Measurements from ENCODE around the gene NPC1L1. TPM values are rescaled to one million over a fixed set of nuclear protein-coding genes. Genes with fewer than 3 reads are reported as not detected.

NPC1L1 gene
- total RNA-seq, 1 experiment from 2014 or later: 0.15 TPM

DNA sequence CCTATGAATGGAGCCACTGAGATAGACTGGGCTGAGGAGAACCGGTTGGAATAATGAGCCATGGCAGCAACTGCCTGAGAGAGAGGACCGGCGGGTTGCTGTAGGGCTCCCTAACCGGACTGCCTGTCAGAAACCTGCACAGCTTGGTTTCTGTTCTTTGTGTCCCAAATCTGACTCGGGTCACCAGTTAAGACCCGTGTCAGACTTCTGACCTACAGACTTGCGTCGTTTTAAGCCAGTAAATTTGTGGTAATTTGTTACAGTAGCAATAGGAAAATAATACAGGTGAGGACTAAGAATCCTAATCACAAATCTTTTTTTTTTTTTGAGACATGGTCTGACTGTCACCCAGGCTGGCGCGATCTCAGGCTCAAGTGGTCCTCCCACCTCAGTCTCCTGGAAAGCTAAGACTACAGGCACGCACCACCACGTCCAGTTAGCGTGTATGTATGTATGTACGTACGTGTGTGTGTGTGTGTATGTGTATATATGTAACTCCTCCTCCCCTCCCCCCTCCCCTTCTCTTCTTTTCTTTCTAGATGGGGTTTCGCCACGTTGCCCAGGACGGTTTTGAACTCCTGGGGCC is 33.2 kb upstream of the NPC1L1 start:
- ChIA-PET POLR2A (interaction anchor here (0.8 to 1.7 kb wide), 3 partner anchors 8 to 307 kb away, joined by 3 to 14 read pairs (median 3); partner anchors contain the start of gene TMED4), CTCF (interaction anchor here (0.6 to 1.0 kb wide), 4 partner anchors 8 to 274 kb away, joined by 3 to 15 read pairs (median 4); partner anchors contain the start of gene H2AZ2), RAD21 (ENCODE audit: low non-redundant PET in 1 of 2, low total read pairs in 2 of 2, uncharacterized antibody in 2 of 2, unreplicated experiment in 2 of 2) (interaction anchor here (0.5 to 0.6 kb wide), 2 partner anchors 13 to 66 kb away, joined by 3 to 4 read pairs; no protein-coding TSS in a partner anchor)
- Histone ChIP-seq H3K9me3 (ENCODE audit: control insufficient read depth in 1 of 2, insufficient read depth in 1 of 2, low read depth in 1 of 2, low read length in 2 of 2) (no peaks in the 10 kb centered on the region), H3K9me2 (ENCODE audit: insufficient read depth) (no peaks in the 10 kb centered on the region), H3K27ac (ENCODE audit: low read depth, low read length) (peak overlapping the region; percentile 81), H3K9ac (ENCODE audit: low read length) (peak overlapping the region; percentile 86), H3K27me3 (ENCODE audit: insufficient read depth, low read length) (no peaks in the 10 kb centered on the region), H3K4me1 (ENCODE audit: control insufficient read depth in 1 of 2, insufficient read depth in 2 of 2, low read length in 2 of 2) (peaks cover 11 to 20% of the 10 kb centered on the region in 2 experiments; a peak in 3 of 4 replicates), H2AFZ (ENCODE audit: low read depth, low read length, poor library complexity, severe bottlenecking) (no peak overlapping the region), H3K4me2 (ENCODE audit: low read length) (peak overlapping the region; percentile 84), H3K36me3 (ENCODE audit: control insufficient read depth in 1 of 2, insufficient read depth in 2 of 2, low read length in 2 of 2) (peaks cover 42 to 48% of the 10 kb centered on the region in 2 experiments), H4K20me1 (ENCODE audit: insufficient read depth) (no peaks in the 10 kb centered on the region; the same call in 1 of the 2 replicates), H3K79me2 (ENCODE audit: insufficient read depth, low read length) (peaks cover 79% of the 10 kb centered on the region), H3K4me3 (replicated peaks in 1 of 2; ENCODE audit: low read depth in 1 of 2, low read length in 2 of 2) (peak overlapping the region; percentile 83 to 88)
- DNase-seq (ENCODE audit: low read depth, low spot score): no peak
- intact Hi-C loops (cut with micrococcal nuclease): no loop called here
- TSS peak; percentile 77 for BruUV-seq (replicated peaks)
- TF ChIP-seq JUND (IDR thresholded peaks at IDR 0.05) (no peak), TCF7L2 (IDR thresholded peaks at IDR 0.05; ENCODE audit: borderline replicate concordance, extremely low read depth, insufficient read depth, insufficient read length) (no peak)
- TF ChIP-seq, protein P1, sequence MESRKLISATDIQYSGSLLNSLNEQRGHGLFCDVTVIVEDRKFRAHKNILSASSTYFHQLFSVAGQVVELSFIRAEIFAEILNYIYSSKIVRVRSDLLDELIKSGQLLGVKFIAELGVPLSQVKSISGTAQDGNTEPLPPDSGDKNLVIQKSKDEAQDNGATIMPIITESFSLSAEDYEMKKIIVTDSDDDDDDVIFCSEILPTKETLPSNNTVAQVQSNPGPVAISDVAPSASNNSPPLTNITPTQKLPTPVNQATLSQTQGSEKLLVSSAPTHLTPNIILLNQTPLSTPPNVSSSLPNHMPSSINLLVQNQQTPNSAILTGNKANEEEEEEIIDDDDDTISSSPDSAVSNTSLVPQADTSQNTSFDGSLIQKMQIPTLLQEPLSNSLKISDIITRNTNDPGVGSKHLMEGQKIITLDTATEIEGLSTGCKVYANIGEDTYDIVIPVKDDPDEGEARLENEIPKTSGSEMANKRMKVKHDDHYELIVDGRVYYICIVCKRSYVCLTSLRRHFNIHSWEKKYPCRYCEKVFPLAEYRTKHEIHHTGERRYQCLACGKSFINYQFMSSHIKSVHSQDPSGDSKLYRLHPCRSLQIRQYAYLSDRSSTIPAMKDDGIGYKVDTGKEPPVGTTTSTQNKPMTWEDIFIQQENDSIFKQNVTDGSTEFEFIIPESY (IDR thresholded peaks at IDR 0.05; ENCODE audit: extremely low read depth, insufficient replicate concordance, low read length): no peak
- ATAC-seq: no peak

Measured in HCT116 (cell line).